OCI-LY3 (cell line): ENCODE data around the gene CBR4.

Source experiments
- EZH2phosphoT487 ChIP-seq: fragments of 200-600 bp; shearing (Covaris generic); IDR thresholded peaks from 2 replicates; pipeline ENCODE4 v1.6.1; 2018; ENCODE audit warnings: antibody characterized with exemption, mixed run types, low read depth
- TF ChIP-seq, protein P1 (sequence below): fragments of 200-600, 300-600 bp; sonication (generic); IDR thresholded peaks from 2 replicates; pipeline ENCODE4 v1.5.1; 2014; ENCODE audit warnings: antibody characterized with exemption, low read length, low read depth

DNA sequence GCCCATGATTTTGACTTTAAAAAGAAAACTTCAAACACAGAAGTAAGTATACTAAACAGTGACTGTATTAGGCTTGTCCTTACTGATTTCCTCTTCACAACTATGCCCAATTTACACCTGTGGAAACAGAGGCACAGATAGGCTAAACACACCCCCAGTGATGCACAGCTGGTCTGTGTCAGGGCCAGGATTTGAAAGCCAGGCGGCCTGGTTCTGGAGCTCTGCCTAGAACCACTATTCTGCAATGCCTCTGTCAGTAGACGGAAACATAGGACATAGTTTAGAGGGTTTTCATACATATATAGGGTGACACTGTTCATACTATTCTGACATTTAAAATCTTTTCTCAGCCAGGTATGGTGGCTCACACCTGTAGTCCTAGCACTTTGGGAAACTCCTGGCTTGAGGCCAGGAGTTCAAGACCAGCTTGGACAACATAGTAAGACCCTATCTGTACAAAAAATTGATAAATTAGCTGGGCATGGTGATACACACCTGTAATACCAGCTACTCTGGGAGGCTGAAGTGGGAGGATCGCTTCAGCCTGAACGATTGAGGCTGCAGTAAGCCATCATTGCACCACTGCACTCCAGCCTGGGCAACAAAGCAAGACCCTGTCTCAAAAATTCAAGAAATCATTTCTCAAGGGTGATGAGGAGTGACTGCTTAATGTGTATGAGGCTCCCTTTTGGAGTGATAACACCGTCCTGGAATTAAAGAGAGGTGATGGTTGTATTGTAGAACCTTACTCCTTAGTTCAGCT lies 23.0 kb upstream of the CBR4 start:
- TF ChIP-seq, protein P1, sequence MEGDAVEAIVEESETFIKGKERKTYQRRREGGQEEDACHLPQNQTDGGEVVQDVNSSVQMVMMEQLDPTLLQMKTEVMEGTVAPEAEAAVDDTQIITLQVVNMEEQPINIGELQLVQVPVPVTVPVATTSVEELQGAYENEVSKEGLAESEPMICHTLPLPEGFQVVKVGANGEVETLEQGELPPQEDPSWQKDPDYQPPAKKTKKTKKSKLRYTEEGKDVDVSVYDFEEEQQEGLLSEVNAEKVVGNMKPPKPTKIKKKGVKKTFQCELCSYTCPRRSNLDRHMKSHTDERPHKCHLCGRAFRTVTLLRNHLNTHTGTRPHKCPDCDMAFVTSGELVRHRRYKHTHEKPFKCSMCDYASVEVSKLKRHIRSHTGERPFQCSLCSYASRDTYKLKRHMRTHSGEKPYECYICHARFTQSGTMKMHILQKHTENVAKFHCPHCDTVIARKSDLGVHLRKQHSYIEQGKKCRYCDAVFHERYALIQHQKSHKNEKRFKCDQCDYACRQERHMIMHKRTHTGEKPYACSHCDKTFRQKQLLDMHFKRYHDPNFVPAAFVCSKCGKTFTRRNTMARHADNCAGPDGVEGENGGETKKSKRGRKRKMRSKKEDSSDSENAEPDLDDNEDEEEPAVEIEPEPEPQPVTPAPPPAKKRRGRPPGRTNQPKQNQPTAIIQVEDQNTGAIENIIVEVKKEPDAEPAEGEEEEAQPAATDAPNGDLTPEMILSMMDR = no peak
- no peak for TF ChIP-seq EZH2phosphoT487
